HepG2 (cell line): ENCODE results near the gene KRTAP9-7. TPM values are rescaled to one million over a fixed set of nuclear protein-coding genes. Genes with fewer than 3 reads are reported as not detected.

Source experiments
- MAZ ChIP-seq, 2 experiments: sonication (generic) in 1 of 2; formaldehyde crosslinking in 1 of 2; IDR thresholded peaks; 2 replicates each; pipeline versions ENCODE4 v1.5.0 to v1.6.1; 2012 to 2020; ENCODE audit warnings: low read depth in 2 of 2, mild to moderate bottlenecking in 2 of 2, borderline replicate concordance in 1 of 2, improper control_type of control experiment in 1 of 2, low read length in 1 of 2, missing genetic modification reagents in 1 of 2, moderate library complexity in 1 of 2
- SETDB1 ChIP-seq: sonication (generic); formaldehyde crosslinking; IDR thresholded peaks from 2 replicates; pipeline ENCODE4 v1.5.1; 2020; ENCODE audit warnings: missing genetic modification reagents, mild to moderate bottlenecking, borderline replicate concordance
- SP4 ChIP-seq: sonication (generic); formaldehyde crosslinking; IDR thresholded peaks from 2 replicates; pipeline ENCODE4 v1.8.1; 2023; ENCODE audit warnings: mild to moderate bottlenecking, missing genetic modification reagents
- ZBTB40 ChIP-seq, 2 experiments: fragments of 450-650 bp in 1 of 2; sonication (generic) in 1 of 2; formaldehyde crosslinking in 1 of 2; IDR thresholded peaks; 2 replicates each; pipeline versions ENCODE4 v1.6.1 to v1.8.0; 2016 to 2022; ENCODE audit warnings: antibody characterized with exemption in 1 of 2, mild to moderate bottlenecking in 1 of 2, missing genetic modification reagents in 1 of 2
- ZBTB46 ChIP-seq: sonication (generic); formaldehyde crosslinking; IDR thresholded peaks from 2 replicates; pipeline ENCODE4 v1.4.0; 2020; ENCODE audit warnings: mild to moderate bottlenecking, missing genetic modification reagents, borderline replicate concordance
- ZNF891 ChIP-seq: sonication (generic); formaldehyde crosslinking; IDR thresholded peaks from 2 replicates; pipeline ENCODE4 v1.5.0; 2020; ENCODE audit warnings: mild to moderate bottlenecking, missing genetic modification reagents
- polyA plus RNA-seq, 8 experiments: library from polyadenylated mRNA; depleted of rRNA in 3 of 8; stranded (reverse) in 7 of 8; unstranded in 1 of 8; fragments of >200 nt; fragmentation: Illumina TruSeq in 4 of 8; extraction: Trizol in 4 of 8; gene quantifications; 2 replicates each; pipeline versions ENCODE4 v1.2.1 to v1.2.3, GENCODE V29; 2011 to 2016; ENCODE audit warnings: low read depth in 4 of 8, missing spikeins in 1 of 8, mixed read lengths in 1 of 8; ENCODE audit not compliant: insufficient read depth in 1 of 8
- total RNA-seq, 5 experiments: library from RNA; depleted of rRNA; stranded (reverse); fragments of >200 nt; fragmentation: Illumina TruSeq; extraction: Trizol; gene quantifications; 2 replicates each; pipeline ENCODE4 v1.2.3, GENCODE V29; 2016; ENCODE audit warnings: low read depth in 1 of 5

The KRTAP9-7 gene
- total and polyA plus RNA-seq, 2 of the 13 experiments (the other 11 are each of a cell fraction or from before 2014, with no cell fraction given): not detected

GRCh38 chr17:41301916-41302901 is 26.7 kb downstream of the KRTAP9-7 start, which contains the start of gene KRTAP29-1 (continued):
- no peak for TF ChIP-seq ZBTB40 (IDR thresholded peaks at IDR 0.05)
- no peak for TF ChIP-seq ZBTB40 (CRISPR knock-in tag; IDR thresholded peaks at IDR 0.05)
- TF ChIP-seq ZNF891 (CRISPR knock-in tag): no peak
- TF ChIP-seq MAZ (IDR thresholded peaks at IDR 0.05; ENCODE audit: borderline replicate concordance, low read depth, low read length): no peak
- no peak for TF ChIP-seq MAZ (CRISPR knock-in tag; IDR thresholded peaks at IDR 0.05; ENCODE audit: low read depth)
- TF ChIP-seq ZBTB46 (CRISPR knock-in tag): no peak
- no peak for TF ChIP-seq SETDB1
- no peak for TF ChIP-seq SP4 (CRISPR knock-in tag)
- TF ChIP-seq, all 625 proteins: peak for 0
